WTC11 (cell line): ENCODE results near the gene IGFL1. TPM values are rescaled to one million over a fixed set of nuclear protein-coding genes. Genes with fewer than 3 reads are reported as not detected.
"Not testable (repeated sequence)": the region's sequence is repeated elsewhere in the genome, so short reads cannot be mapped to it uniquely, and the experiment has no call there.

ENCODE experiments used
- ATAC-seq: fragments of 200-7000 bp; cut with Tn5 transposase; 2 replicates; pipeline ENCODE4 v1.10.0; 2021; ENCODE audit warnings: mild to moderate bottlenecking, moderate library complexity
- CTCF ChIA-PET: fragments of 300-600 bp; sonication (Branson Sonifier 250); formaldehyde crosslinking; loops from one replicate; lab custom pipeline; 2021; ENCODE audit warnings: antibody characterized with exemption; lab: Charles Lee
- POLR2A ChIA-PET: fragments of 350-600 bp; sonication (Branson Sonifier 250); formaldehyde crosslinking; loops from one replicate; lab custom pipeline; 2021; ENCODE audit warnings: antibody characterized with exemption; lab: Charles Lee
- DNase-seq: peaks from one replicate; pipeline ENCODE4 v3.0.0; 2021; ENCODE audit warnings: low spot score
- H3K27ac Mint-ChIP-seq: 2 replicates; pipeline ENCODE4 v1.8.0; 2021; ENCODE audit warnings: mixed read lengths
- H3K27me3 Mint-ChIP-seq: 2 replicates; pipeline ENCODE4 v1.8.0; 2021; ENCODE audit warnings: low read depth, mild to moderate bottlenecking, moderate library complexity, mixed read lengths
- H3K36me3 Mint-ChIP-seq: 2 replicates; pipeline ENCODE4 v1.8.0; 2021; ENCODE audit warnings: mixed read lengths
- H3K4me1 Mint-ChIP-seq: 2 replicates; pipeline ENCODE4 v1.8.0; 2022; ENCODE audit warnings: mixed read lengths
- H3K4me3 Mint-ChIP-seq: 2 replicates; pipeline ENCODE4 v1.8.0; 2021; ENCODE audit warnings: mild to moderate bottlenecking, moderate library complexity, mixed read lengths
- H3K9me3 Mint-ChIP-seq: 2 replicates; pipeline ENCODE4 v1.8.0; 2021; ENCODE audit warnings: mixed read lengths
- CBFB ChIP-seq: sonication (generic); formaldehyde crosslinking; IDR thresholded peaks from 2 replicates; pipeline ENCODE4 v1.8.1; 2022; ENCODE audit warnings: mild to moderate bottlenecking, low read depth, missing genetic modification reagents
- CREM ChIP-seq: sonication (generic); formaldehyde crosslinking; IDR thresholded peaks from 2 replicates; pipeline ENCODE4 v1.8.1; 2022; ENCODE audit warnings: mild to moderate bottlenecking, missing genetic modification reagents, moderate library complexity
- ETV6 ChIP-seq: sonication (generic); formaldehyde crosslinking; IDR thresholded peaks from 2 replicates; pipeline ENCODE4 v1.8.1; 2022; ENCODE audit warnings: mild to moderate bottlenecking, missing genetic modification reagents
- FOXP1 ChIP-seq: sonication (generic); formaldehyde crosslinking; IDR thresholded peaks from 2 replicates; pipeline ENCODE4 v1.8.0; 2022; ENCODE audit warnings: missing genetic modification reagents, mild to moderate bottlenecking, moderate library complexity, borderline replicate concordance
- GABPB1 ChIP-seq: sonication (generic); formaldehyde crosslinking; IDR thresholded peaks from 2 replicates; pipeline ENCODE4 v1.8.1; 2023; ENCODE audit warnings: mild to moderate bottlenecking, missing genetic modification reagents
- MXD4 ChIP-seq: fragments of 250-450 bp; sonication (Bioruptor Pico); IDR thresholded peaks from 2 replicates; pipeline ENCODE4 v1.8.0; 2021; ENCODE audit warnings: mild to moderate bottlenecking, moderate library complexity, borderline replicate concordance
- MYBL2 ChIP-seq: sonication (generic); formaldehyde crosslinking; IDR thresholded peaks from 2 replicates; pipeline ENCODE4 v1.8.1; 2023; ENCODE audit warnings: mild to moderate bottlenecking, moderate library complexity, missing genetic modification reagents
- PRDM15 ChIP-seq: sonication (generic); formaldehyde crosslinking; IDR thresholded peaks from 2 replicates; pipeline ENCODE4 v1.8.0; 2022; ENCODE audit warnings: missing genetic modification reagents
- RORB ChIP-seq: fragments of 250-450 bp; sonication (Bioruptor Pico); IDR thresholded peaks from 2 replicates; pipeline ENCODE4 v1.9.0; 2021; ENCODE audit warnings: mild to moderate bottlenecking
- SMAD4 ChIP-seq: sonication (generic); formaldehyde crosslinking; IDR thresholded peaks from 2 replicates; pipeline ENCODE4 v1.8.0; 2022; ENCODE audit warnings: mild to moderate bottlenecking, missing genetic modification reagents
- ZNF138 ChIP-seq: sonication (generic); formaldehyde crosslinking; conservative IDR thresholded peaks from 2 replicates; pipeline ENCODE4 v1.8.1; 2022; ENCODE audit warnings: mild to moderate bottlenecking, moderate library complexity, missing genetic modification reagents
- total RNA-seq: library from RNA; stranded (reverse); gene quantifications from 3 replicates; pipeline ENCODE4 v1.2.3, GENCODE V29; 2021
- TF ChIP-seq, protein P1 (sequence below): sonication (generic); formaldehyde crosslinking; IDR thresholded peaks from 2 replicates; pipeline ENCODE4 v1.8.1; 2023; ENCODE audit warnings: mild to moderate bottlenecking, missing genetic modification reagents, moderate library complexity
- TF ChIP-seq, protein P2 (sequence below): sonication (generic); formaldehyde crosslinking; IDR thresholded peaks from 2 replicates; pipeline ENCODE4 v1.8.1; 2022; ENCODE audit warnings: mild to moderate bottlenecking, moderate library complexity, missing genetic modification reagents
- TF ChIP-seq, protein P3 (sequence below): sonication (generic); formaldehyde crosslinking; IDR thresholded peaks from 2 replicates; pipeline ENCODE4 v1.8.1; 2023; ENCODE audit warnings: mild to moderate bottlenecking, missing genetic modification reagents, moderate library complexity
- TF ChIP-seq, protein P4 (sequence below): sonication (generic); formaldehyde crosslinking; IDR thresholded peaks from 2 replicates; pipeline ENCODE4 v1.8.0; 2022; ENCODE audit warnings: mild to moderate bottlenecking, missing genetic modification reagents

Gene IGFL1
- total RNA-seq, 1 experiment from 2014 or later = not detected

DNA sequence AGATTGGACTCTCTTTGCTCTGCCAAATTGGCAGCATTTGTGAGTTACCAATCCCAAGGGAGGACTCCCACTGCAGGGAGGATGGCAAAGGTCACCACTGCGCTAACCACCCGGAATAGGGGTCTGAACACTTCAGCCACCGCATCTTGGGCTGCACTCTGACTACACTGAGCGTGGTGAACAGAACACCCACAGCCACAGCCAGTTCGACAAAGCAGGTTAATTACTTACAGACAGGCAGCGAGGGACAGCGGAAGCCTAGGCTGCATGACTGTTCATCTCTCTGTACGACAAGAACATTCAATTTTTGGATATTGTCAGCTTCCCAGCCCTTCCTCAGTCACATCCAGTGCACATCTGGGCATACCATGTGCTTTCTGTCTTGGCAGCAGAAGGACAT is 21.7 kb upstream of the IGFL1 start:
- Mint-ChIP-seq H3K9me3 (peaks cover 21% of the 10 kb centered on the region), H3K4me1 (peaks cover 28% of the 10 kb centered on the region)
- H3K36me3 Mint-ChIP-seq, CTCF ChIA-PET, H3K4me3 Mint-ChIP-seq, POLR2A ChIA-PET, ATAC-seq, DNase-seq, H3K27me3 Mint-ChIP-seq, H3K27ac Mint-ChIP-seq: not testable (repeated sequence)

GRCh38 chr19:46209051-46209450 is 20.5 kb upstream of the IGFL1 start:
- Mint-ChIP-seq H3K27ac (no peak overlapping the region), H3K4me1 (peaks cover 32% of the 10 kb centered on the region), H3K27me3 (peaks cover 4% of the 10 kb centered on the region; the same call in 1 of the 2 replicates), H3K4me3 (no peak overlapping the region), H3K9me3 (peaks cover 16% of the 10 kb centered on the region), H3K36me3 (0 out of 2 replicates have a peak, but pooled peaks cover 2% of the 10 kb centered on the region)
- TF ChIP-seq RORB (CRISPR knock-in tag) (no peak), FOXP1 (no peak), ETV6 (CRISPR knock-in tag) (no peak), CBFB (CRISPR knock-in tag) (no peak)
- TF ChIP-seq, protein P1, sequence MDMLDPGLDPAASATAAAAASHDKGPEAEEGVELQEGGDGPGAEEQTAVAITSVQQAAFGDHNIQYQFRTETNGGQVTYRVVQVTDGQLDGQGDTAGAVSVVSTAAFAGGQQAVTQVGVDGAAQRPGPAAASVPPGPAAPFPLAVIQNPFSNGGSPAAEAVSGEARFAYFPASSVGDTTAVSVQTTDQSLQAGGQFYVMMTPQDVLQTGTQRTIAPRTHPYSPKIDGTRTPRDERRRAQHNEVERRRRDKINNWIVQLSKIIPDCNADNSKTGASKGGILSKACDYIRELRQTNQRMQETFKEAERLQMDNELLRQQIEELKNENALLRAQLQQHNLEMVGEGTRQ (CRISPR knock-in tag) = no peak
- TF ChIP-seq, protein P2, sequence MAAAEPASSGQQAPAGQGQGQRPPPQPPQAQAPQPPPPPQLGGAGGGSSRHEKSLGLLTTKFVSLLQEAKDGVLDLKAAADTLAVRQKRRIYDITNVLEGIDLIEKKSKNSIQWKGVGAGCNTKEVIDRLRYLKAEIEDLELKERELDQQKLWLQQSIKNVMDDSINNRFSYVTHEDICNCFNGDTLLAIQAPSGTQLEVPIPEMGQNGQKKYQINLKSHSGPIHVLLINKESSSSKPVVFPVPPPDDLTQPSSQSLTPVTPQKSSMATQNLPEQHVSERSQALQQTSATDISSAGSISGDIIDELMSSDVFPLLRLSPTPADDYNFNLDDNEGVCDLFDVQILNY (CRISPR knock-in tag) = no peak
- TF ChIP-seq, protein P3, sequence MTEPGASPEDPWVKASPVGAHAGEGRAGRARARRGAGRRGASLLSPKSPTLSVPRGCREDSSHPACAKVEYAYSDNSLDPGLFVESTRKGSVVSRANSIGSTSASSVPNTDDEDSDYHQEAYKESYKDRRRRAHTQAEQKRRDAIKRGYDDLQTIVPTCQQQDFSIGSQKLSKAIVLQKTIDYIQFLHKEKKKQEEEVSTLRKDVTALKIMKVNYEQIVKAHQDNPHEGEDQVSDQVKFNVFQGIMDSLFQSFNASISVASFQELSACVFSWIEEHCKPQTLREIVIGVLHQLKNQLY = no peak
- no peak for DNase-seq
- ChIA-PET CTCF (interaction anchor here (0.5 to 1.2 kb wide), 2 partner anchors 11 to 132 kb away, joined by 3 to 7 read pairs; no protein-coding TSS in a partner anchor), POLR2A (no interaction called here)
- no peak for ATAC-seq

GRCh38 chr19:46209472-46209871 is 20.1 kb upstream of the IGFL1 start:
- Mint-ChIP-seq H3K27me3 (peaks cover 4% of the 10 kb centered on the region; the same call in 1 of the 2 replicates), H3K27ac (no peak overlapping the region), H3K36me3 (0 out of 2 replicates have a peak, but pooled peaks cover 1% of the 10 kb centered on the region), H3K4me1 (peaks cover 32% of the 10 kb centered on the region), H3K9me3 (peaks cover 16% of the 10 kb centered on the region), H3K4me3 (no peak overlapping the region)
- ATAC-seq (no peak), DNase-seq (no peak)
- POLR2A ChIA-PET = no interaction called here
- CTCF ChIA-PET = interaction anchor here (0.5 to 1.2 kb wide), 2 partner anchors 12 to 132 kb away, joined by 3 to 7 read pairs; no protein-coding TSS in a partner anchor
- TF ChIP-seq MYBL2 (CRISPR knock-in tag) (no peak), MXD4 (CRISPR knock-in tag) (no peak), GABPB1 (CRISPR knock-in tag) (no peak)

- TF ChIP-seq GABPB1 (CRISPR knock-in tag) (no peak), ZNF138 (no peak), PRDM15 (CRISPR knock-in tag) (no peak), MXD4 (CRISPR knock-in tag) (no peak), SMAD4 (CRISPR knock-in tag) (no peak), CREM (CRISPR knock-in tag) (no peak)
- TF ChIP-seq, protein P4, sequence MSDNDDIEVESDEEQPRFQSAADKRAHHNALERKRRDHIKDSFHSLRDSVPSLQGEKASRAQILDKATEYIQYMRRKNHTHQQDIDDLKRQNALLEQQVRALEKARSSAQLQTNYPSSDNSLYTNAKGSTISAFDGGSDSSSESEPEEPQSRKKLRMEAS (CRISPR knock-in tag) = no peak
- no peak for DNase-seq
- H3K9me3 Mint-ChIP-seq = peaks cover 7% of the 10 kb centered on the region
- no peaks in the 10 kb centered on the region for H3K36me3 Mint-ChIP-seq
- ATAC-seq = no peak
- H3K4me1 Mint-ChIP-seq = peaks cover 32% of the 10 kb centered on the region
- ChIA-PET CTCF (interaction anchor here (0.7 to 2.8 kb wide), 5 partner anchors 22 to 182 kb away, joined by 3 to 8 read pairs (median 6); no protein-coding TSS in a partner anchor), POLR2A (interaction anchor here (0.6 to 1.4 kb wide), 2 partner anchors 161 to 196 kb away, joined by 4 to 7 read pairs; no protein-coding TSS in a partner anchor)
- H3K27ac Mint-ChIP-seq = peak overlapping the region; percentile 83
- peaks cover 3% of the 10 kb centered on the region; the same call in 1 of the 2 replicates for H3K27me3 Mint-ChIP-seq
- H3K4me3 Mint-ChIP-seq = no peak overlapping the region
Measured at GRCh38 chr19:46210669-46211068, 18.9 kb upstream of the IGFL1 start.
